Subcutaneous adipose tissue (tissue), 4 donors: Measurements from ENCODE around the gene EXOC4. TPM values are rescaled to one million over a fixed set of nuclear protein-coding genes. Genes with fewer than 3 reads are reported as not detected.

Experiments
- CTCF ChIP-seq: fragments of 450-650 bp; IDR thresholded peaks from one replicate; pipeline ENCODE4 v1.5.1; 2016; ENCODE audit warnings: low read depth, mild to moderate bottlenecking, control low read depth, antibody characterized with exemption, moderate library complexity
- total RNA-seq, 4 donors: library from RNA; depleted of rRNA; stranded (reverse); fragments of >200 nt; gene quantifications; one replicate each; pipeline ENCODE4 v1.1.0, GENCODE V29; 2016

Gene EXOC4
- total RNA-seq, 4 donors from 2014 or later: 62.9 to 84.3 (median 77.3) TPM

DNA sequence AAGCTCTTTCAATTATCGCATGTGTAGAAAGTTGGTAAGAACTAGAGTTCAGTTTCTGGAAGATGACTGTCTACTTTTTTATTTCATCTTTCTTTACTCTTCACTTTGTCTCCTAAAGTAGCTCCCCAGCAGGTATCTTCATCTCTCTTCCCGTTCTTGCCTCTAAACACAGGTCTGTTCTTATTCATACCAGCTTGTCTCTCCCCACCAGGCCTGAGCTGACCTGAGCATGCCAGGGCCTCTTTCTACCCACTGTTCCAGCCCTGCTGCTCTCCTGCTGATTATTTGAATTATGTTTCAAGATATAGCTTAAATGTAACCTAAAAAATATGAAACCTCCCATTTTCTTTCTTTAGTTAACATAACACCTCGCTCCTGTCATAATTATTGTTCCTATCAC, 488.2 kb downstream of the EXOC4 start:
- no peak for TF ChIP-seq CTCF

DNA sequence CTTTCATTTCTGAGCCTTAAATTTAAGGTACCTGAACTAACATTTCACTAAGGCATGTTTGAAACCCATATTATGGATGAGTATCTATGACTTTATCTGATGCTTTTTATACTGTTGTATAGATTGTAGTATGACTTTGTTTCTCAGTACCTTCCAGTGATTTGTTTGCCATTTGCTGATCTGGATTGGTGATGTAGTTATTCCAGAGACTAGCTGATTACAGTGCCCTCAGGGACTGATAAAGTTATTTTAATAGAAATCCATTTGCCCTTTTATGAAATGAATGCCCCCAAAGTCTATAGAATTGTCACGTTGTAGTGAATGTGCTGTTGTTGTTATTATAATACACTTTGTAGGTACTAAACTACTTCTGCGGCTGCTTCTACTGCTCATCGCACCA, 488.8 kb downstream of the EXOC4 start:
- TF ChIP-seq CTCF: no peak

- no peak for TF ChIP-seq CTCF
These were observed 490.0 kb downstream of the EXOC4 start for GRCh38 chr7:133742709-133743538.

GRCh38 chr7:133744451-133744850, 491.6 kb downstream of the EXOC4 start:
- TF ChIP-seq CTCF: no peak

- TF ChIP-seq CTCF: no peak
These were observed 493.4 kb downstream of the EXOC4 start for GRCh38 chr7:133746305-133746704.

GRCh38 chr7:133746847-133747246, 494.0 kb downstream of the EXOC4 start:
- TF ChIP-seq CTCF: no peak

DNA sequence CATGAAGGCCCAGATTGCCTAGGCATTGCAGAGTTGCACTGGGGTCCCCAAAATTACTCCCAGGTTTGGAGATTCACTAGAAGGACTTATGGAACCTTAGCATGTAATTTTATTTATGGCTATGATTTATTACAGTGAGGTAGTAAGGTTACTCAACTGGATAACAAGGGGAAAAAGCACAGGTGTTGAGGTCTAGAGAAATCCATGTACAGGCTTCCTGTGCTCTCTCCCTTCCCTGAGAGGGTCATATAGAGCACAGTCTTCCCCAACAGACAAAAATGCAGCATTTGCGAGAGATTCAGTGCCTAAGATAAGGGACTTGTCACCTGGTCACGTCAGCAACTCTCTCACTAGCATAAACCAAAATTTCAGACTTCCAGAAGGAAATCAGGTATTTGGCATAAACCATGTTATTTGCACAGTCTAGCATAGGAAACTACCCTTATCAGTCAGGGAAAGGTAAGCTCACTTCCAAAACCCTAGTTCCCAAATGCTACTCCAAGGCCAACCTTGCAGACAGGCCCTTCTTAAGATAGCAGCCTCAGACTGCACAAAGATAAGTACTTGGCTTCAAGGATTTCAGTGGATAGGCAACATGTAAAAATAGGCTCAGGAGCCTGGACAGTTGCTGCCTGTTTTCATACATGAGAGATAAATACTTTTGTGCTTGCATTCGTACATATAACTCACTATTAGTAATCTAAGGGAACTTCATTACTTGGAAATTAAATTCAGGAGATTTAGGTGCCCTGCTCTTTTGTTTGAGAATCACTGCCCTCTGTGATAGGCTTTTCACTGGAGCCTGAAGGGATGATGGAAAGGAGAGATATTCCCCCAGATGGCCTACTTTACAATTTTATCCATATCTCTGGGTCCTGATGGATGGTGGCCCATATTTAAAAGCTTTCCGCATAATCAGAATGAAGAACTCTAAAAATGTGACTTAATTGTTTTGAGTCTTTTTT, 495.8 kb downstream of the EXOC4 start:
- no peak for TF ChIP-seq CTCF
